PC-9 (cell line): ENCODE data around the gene CCDC12. TPM values are rescaled to one million over a fixed set of nuclear protein-coding genes. Genes with fewer than 3 reads are reported as not detected.

Experiments
- BruUV-seq: library from RNA; stranded (reverse); fragments of 400-500 nt; replicated peaks from 2 replicates; lab custom pipeline; 2021; lab: Mats Ljungman, UMichigan
- CTCF ChIA-PET: fragments of 300-600 bp; sonication (Branson Sonifier 250); formaldehyde crosslinking; loops from one replicate; lab custom pipeline; 2022; ENCODE audit warnings: antibody characterized with exemption; lab: Charles Lee
- POLR2A ChIA-PET: fragments of 300-600 bp; sonication (Branson Sonifier 250); formaldehyde crosslinking; loops from one replicate; lab custom pipeline; 2022; ENCODE audit warnings: antibody characterized with exemption; ENCODE audit not compliant: unreplicated experiment; lab: Charles Lee
- DNase-seq, 2 experiments: peaks; one replicate each; pipeline versions ENCODE4 v3.0.0 to v3.0.0-alpha.2; 2015 to 2022; ENCODE audit warnings: mixed read lengths in 1 of 2
- H2AFZ ChIP-seq: fragments of 200-600 bp; sonication (generic); 2 replicates; pipeline ENCODE4 v1.8.1; 2017; ENCODE audit warnings: antibody characterized with exemption
- H3F3A ChIP-seq: fragments of 200-600 bp; sonication (generic); 2 replicates; pipeline ENCODE4 v1.8.1; 2017; ENCODE audit warnings: antibody characterized with exemption, mild to moderate bottlenecking, low read depth; ENCODE audit not compliant: insufficient read depth
- H3K27ac ChIP-seq: fragments of 200-600 bp; sonication (generic); 2 replicates; pipeline ENCODE4 v1.6.1; 2016; ENCODE audit warnings: mixed run types
- H3K27me3 ChIP-seq: fragments of 200-600 bp; sonication (generic); 2 replicates; pipeline ENCODE4 v1.6.1; 2016; ENCODE audit warnings: low read depth, mixed run types; ENCODE audit not compliant: insufficient read depth
- H3K36me3 ChIP-seq: fragments of 200-600 bp; sonication (generic); 2 replicates; pipeline ENCODE4 v1.6.1; 2016; ENCODE audit warnings: low read depth, mixed run types
- H3K4me1 ChIP-seq: fragments of 200-600 bp; sonication (generic); replicated peaks from 2 replicates; pipeline ENCODE4 v1.6.1; 2016; ENCODE audit warnings: mixed run types; ENCODE audit not compliant: insufficient read depth
- H3K4me2 ChIP-seq: fragments of 200-600 bp; sonication (generic); 2 replicates; pipeline ENCODE4 v1.6.1; 2017; ENCODE audit warnings: mixed run types
- H3K4me3 ChIP-seq: fragments of 200-600 bp; sonication (generic); 2 replicates; pipeline ENCODE4 v1.6.1; 2016; ENCODE audit warnings: mixed run types
- H3K79me2 ChIP-seq: fragments of 200-600 bp; sonication (generic); 2 replicates; pipeline ENCODE4 v1.6.1; 2017; ENCODE audit warnings: low read depth, mixed run types
- H3K9me2 ChIP-seq: fragments of 200-600 bp; sonication (generic); 2 replicates; pipeline ENCODE4 v1.8.1; 2017; ENCODE audit warnings: mild to moderate bottlenecking; ENCODE audit not compliant: insufficient read depth
- H3K9me3 ChIP-seq: fragments of 200-600 bp; sonication (generic); 2 replicates; pipeline ENCODE4 v1.8.1; 2016; ENCODE audit warnings: low read depth; ENCODE audit not compliant: insufficient read depth
- H4K20me1 ChIP-seq: fragments of 200-600 bp; sonication (generic); 2 replicates; pipeline ENCODE4 v1.8.1; 2017; ENCODE audit not compliant: insufficient read depth
- CTCF ChIP-seq: fragments of 200-600 bp; sonication (generic); conservative IDR thresholded peaks from 2 replicates; pipeline ENCODE4 v1.6.1; 2017; ENCODE audit warnings: mixed run types, antibody characterized with exemption, mild to moderate bottlenecking, moderate library complexity
- EZH2 ChIP-seq: fragments of 200-600 bp; sonication (generic); IDR thresholded peaks from 2 replicates; pipeline ENCODE4 v1.8.0; 2017; ENCODE audit warnings: antibody characterized with exemption, low read depth
- intact Hi-C: fragments of 100-400 bp; cut with micrococcal nuclease; formaldehyde crosslinking; loops from one replicate; pipeline ENCODE4 v1.10.0; 2022; ENCODE audit not compliant: unreplicated experiment
- total RNA-seq: library from RNA; stranded (reverse); gene quantifications from 2 replicates; pipeline ENCODE4 v1.2.3, GENCODE V29; 2021

The CCDC12 gene
- total RNA-seq, 1 experiment from 2014 or later, result 39.3 TPM

- Histone ChIP-seq H3F3A (no peaks in the 10 kb centered on the region), H3K9me3 (no peaks in the 10 kb centered on the region), H3K4me2 (no peak overlapping the region), H4K20me1 (no peaks in the 10 kb centered on the region), H3K79me2 (no peaks in the 10 kb centered on the region), H3K36me3 (no peaks in the 10 kb centered on the region), H3K4me3 (no peak overlapping the region), H3K9me2 (no peaks in the 10 kb centered on the region), H3K4me1 (0 out of 2 replicates have a peak, but pooled peaks cover 4% of the 10 kb centered on the region), H3K27ac (no peak overlapping the region), H3K27me3 (0 out of 2 replicates have a peak, but pooled peaks cover 3% of the 10 kb centered on the region), H2AFZ (no peak overlapping the region)
- no TSS peak for BruUV-seq
- intact Hi-C loops, result no loop called here
- ChIA-PET CTCF (no interaction called here), POLR2A (no interaction called here)
- no peak for TF ChIP-seq EZH2
- no peak for DNase-seq
Measured at GRCh38 chr3:46890132-46890531, 86.4 kb downstream of the CCDC12 start.

DNA sequence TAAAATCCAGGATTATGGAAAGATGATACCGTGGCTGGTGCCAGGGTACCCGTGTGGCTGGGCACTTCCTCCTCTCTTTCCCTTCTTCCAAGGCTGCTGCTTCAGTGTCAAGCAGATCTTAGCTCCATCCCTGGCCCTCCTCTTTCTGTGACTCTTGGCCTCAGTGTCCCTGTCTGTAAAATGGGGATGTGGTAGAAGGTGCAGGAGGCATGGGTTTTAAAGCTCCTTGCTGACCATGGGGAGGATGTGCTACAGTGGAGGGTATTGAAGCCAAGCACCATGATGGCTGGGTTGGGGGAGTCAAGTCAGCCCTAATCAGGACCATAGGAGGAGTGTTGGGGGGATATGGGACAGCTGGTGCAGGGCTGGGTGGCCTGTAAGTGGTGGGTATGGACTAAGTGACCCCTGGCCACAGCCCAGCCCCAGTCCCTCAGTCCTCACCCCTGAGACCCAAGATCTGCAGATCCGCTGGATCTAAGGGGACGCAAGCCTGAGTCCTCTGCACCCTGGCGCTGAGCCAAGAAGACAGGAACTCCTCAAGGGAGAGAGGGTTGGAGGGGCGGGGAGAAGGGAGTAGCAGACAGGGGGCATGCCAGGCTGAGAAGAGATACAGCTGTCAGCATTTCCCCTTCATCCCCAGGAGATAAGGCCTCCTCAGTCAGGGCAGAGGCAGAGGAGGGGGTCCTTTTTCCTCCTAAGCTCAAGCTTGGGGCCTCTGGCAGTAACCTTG, 87.0 kb downstream of the CCDC12 start:
- Histone ChIP-seq H3K79me2 (no peaks in the 10 kb centered on the region), H3K4me1 (0 out of 2 replicates have a peak, but pooled peaks cover 4% of the 10 kb centered on the region), H4K20me1 (no peaks in the 10 kb centered on the region), H3K27me3 (peaks cover 9% of the 10 kb centered on the region), H3K4me2 (no peak overlapping the region), H3F3A (no peaks in the 10 kb centered on the region), H3K9me3 (no peaks in the 10 kb centered on the region), H2AFZ (no peak overlapping the region), H3K27ac (no peak overlapping the region), H3K36me3 (no peaks in the 10 kb centered on the region), H3K9me2 (no peaks in the 10 kb centered on the region), H3K4me3 (no peak overlapping the region)
- POLR2A ChIA-PET, result no interaction called here
- intact Hi-C loops, result no loop called here
- TF ChIP-seq CTCF, result no peak
- no peak for TF ChIP-seq EZH2
- CTCF ChIA-PET, result no interaction called here
- DNase-seq, result no peak
- no TSS peak for BruUV-seq

GRCh38 chr3:46888705-46889104, 87.8 kb downstream of the CCDC12 start:
- Histone ChIP-seq H3K9me3 (no peaks in the 10 kb centered on the region), H3K27ac (no peak overlapping the region), H4K20me1 (no peaks in the 10 kb centered on the region), H3K4me3 (no peak overlapping the region), H3K4me2 (no peak overlapping the region), H3K4me1 (0 out of 2 replicates have a peak, but pooled peaks cover 4% of the 10 kb centered on the region), H3K36me3 (no peaks in the 10 kb centered on the region), H3F3A (no peaks in the 10 kb centered on the region), H3K9me2 (no peaks in the 10 kb centered on the region), H3K79me2 (no peaks in the 10 kb centered on the region), H2AFZ (no peak overlapping the region), H3K27me3 (peaks cover 17% of the 10 kb centered on the region)
- no peak for DNase-seq
- ChIA-PET CTCF (no interaction called here), POLR2A (no interaction called here)
- intact Hi-C loops, result no loop called here
- TF ChIP-seq CTCF (no peak), EZH2 (no peak)
- BruUV-seq, result no TSS peak
